NCI-H526 (cell line): ENCODE measurements around the gene DACH1.
"Not testable (repeated sequence)": the region's sequence is repeated elsewhere in the genome, so short reads cannot be mapped to it uniquely, and the experiment has no call there.

Experiments used
- DNase-seq, 2 experiments: peaks; one replicate each; lab custom pipeline; 2025; lab: John Stamatoyannopoulos, UW

The DACH1 gene

DNA sequence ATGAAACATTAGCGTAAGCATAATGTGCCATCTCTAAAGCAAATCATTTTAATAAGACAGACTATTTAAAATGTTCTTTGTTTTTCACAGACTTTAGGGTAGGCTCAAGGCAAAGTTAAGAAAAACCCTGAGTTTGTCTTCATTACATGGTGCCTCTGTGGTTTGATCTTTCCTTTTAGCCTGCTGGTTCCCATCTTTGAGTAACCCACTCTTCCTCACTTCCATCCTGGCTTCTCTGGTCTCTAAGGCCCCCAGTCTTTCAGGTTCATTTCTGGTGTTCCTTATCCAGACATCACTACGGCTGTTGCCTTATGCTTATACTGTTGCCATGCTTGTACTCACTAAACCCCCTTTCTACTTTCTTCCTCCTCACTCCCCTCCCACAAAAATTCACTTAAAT lies 38.4 kb downstream of the DACH1 start:
- DNase-seq = no peak

DNA sequence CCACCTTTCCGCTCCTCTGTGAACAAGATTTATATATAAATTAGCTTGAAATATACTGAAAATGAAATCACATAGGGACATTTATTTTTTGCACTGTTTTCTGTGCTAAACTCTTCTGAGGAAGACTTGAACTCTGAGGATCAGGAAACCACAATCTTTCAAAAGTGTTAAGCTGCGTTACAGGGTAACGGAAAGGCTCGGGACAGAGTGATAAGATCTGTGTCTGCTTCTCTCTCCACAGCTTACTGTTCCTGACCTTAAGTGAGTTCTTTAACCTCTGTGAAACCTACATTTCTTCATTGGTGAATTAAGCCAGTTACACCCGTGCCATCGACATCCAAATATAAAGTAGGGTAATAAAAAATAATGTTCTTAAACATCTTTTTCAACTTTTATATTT lies 38.9 kb downstream of the DACH1 start:
- DNase-seq = no peak

DNA sequence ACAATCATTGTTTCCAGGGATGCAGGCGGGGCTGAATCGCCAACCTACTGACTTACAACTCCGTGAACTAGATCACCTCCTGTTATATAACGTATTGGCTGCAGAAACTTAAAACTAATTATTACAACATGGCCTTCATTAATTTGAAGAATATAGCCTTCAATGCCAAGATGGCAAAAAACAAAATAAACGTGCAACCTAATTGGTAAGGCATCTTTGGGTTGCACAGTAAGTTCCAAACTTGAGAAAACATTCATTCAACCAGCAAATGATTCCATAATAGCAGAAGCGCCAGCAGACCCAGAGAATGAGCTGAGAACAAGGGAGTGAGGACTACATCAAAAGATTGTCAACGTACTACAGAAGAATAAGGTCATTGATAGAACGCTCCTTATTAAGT lies 39.8 kb downstream of the DACH1 start:
- no peak for DNase-seq

DNA sequence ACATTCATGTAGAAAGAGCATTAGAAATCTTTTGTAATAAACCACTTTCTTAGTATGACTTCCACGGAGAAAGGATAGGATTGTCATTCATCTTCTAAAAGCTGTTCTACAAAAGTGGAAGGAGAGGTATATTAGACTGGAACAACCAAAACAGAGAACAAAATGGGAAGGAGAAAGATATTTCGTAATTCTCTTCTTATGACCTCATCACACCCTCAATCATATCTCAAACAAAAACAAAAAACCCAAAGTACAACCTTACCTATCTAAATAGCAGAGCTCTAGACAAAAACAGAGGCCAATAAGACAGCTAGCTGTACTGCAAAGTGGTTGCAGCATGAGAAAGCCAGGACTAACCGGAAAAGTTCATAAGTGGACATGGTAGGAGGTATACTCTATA lies 46.3 kb downstream of the DACH1 start:
- DNase-seq = no peak

DNA sequence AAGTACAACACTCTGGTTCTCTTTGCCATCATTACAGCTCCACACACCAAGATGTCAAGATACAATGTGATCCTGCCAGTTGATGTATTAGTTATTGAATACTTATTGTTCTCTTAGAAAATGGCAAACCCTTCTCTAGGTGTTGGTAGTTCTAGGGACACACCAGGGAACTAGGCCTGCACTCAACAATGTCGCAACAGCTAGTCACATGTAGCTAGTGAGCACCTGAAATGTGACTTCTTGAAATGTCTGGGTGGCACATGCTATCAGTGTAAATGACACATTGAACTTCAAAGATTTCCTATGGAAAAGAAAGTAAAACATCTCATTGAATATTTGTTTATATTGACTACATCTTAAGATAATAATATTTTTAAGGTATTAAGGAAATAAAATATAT lies 49.7 kb downstream of the DACH1 start:
- DNase-seq = no peak

DNA sequence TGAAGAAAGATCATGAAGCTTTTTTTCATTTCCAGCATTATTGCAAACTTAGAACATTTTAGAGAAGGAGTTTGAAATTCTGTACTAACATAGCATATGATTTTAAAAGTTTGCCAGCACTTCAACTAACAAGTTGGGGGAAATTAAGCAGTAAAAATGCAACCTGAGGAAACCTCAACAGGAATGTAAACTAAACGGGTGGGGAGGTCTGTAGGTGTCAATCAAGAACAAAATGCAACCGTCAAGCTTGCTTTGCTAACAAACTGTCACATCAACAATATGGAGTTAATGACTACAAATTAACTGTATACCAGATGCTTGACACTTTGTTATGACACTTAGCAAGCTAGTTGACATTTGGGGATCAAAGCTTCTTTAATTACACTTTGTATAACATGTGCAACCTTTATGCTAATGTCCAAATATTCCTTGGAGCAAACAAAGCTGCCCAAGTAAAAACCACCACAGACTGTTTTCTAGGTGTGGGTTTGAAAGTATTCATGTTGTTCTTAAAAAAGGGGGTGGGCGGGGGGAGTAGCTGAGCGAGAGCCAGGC lies 52.1 kb downstream of the DACH1 start:
- DNase-seq = no peak

DNA sequence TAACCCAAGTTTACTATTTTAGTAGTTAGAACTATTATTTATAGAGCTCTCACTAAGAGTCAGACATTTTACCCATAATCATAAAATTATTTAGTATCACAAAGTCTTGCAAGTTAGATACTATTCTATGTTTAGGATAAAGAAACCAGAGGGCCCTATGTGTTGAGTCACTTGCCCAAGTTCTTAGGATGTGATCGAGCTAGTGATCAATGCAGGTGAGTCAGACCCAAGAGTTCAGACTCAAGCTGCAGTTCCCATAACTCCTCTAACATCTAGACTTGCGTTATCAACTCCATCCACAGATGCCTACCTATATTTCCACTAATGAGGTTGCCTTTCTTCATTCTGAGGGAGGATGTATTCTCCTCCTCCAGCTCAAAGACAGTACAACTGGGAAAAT lies 53.8 kb downstream of the DACH1 start:
- no peak for DNase-seq

DNA sequence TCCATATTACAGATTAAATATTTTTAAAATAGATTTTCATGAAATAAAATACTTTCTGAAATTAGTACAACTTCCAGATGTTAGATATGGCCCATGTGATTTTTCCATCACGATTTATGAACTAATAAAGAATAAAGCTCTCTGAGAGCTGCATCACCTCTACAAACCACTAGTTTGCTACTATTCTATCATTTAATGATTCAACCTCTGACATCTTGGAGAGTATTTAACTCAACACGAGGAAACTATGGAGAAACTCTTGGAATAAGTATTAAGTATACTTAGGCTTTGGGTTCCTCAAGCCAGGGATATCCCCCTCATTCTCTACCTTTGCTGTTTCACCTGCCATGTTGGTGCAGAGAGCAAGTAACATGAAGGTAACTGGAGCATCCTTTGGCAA lies 55.7 kb downstream of the DACH1 start:
- DNase-seq = no peak

DNA sequence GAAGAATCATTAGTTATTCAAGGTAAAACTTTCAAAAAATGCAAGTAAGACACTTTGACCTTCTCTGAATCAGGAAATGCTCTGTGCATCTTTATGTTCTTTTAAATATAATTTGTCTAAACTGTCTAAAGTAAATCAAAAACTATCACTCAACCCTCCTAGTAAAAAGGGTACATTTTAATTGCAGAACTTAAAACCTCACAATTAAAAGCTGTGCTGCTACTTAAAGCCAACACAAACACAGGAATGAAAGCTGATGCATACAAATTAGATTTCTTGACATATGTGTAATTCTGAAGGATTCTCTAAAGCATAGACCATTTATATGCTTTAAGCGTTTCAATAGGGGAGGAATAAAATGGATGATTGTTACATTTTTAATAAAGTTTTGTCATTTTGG lies 58.3 kb downstream of the DACH1 start:
- DNase-seq = no peak

DNA sequence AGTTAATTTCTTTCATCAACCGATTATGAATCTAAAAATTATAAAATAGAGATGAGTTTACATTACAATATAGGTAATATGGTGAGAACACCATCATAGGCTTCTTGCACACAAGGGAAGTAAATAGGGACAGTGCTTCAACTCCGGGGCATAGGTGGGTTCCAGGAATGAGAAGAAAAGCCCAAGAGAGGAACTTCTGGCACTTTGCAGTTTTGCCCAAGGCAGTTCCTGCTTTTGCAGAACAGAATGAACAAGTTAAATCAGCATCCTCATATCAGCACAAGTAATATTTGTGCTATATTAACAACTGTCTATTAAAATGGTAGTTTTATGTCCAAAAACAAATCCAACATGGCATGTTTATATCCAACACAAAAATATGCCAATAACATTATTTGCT lies 60.1 kb downstream of the DACH1 start:
- no peak for DNase-seq

DNA sequence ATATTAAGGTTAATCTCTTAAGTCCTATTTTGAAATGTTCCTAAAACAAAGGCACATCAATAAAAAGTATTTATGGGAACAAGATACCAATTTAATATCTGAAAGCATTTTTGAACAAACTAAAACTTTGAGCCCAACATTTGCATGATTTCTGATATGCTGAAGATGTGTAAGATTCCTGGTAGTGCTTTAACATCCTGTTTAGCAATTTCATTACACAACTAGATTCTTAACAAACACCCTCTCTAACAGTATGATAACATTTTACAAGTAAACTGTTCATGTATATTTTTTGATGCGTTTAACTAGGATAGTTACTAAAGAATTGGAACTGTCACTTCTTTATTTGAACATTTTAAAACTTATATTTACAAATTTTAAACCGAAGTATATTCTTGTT lies 63.9 kb downstream of the DACH1 start:
- DNase-seq = no peak

DNA sequence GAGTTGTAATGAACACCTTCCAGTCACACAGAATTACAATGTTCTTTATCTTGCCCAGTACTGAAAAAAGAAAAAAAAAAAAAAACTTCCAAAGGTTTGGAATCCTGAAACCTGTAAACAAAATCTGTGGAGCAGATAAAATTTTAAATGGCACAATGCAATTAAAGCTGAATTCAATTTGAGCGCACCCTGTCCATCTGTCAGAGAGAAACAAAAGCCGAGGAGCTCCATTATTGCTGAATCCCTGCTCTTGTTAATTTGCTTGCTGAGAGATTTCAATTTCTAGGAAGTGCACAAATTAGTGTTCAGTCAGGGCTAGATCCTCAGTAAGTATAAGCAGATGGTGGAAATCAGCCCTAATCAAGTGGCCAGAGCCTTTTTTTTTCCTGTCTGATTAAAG lies 65.2 kb downstream of the DACH1 start:
- no peak for DNase-seq

DNA sequence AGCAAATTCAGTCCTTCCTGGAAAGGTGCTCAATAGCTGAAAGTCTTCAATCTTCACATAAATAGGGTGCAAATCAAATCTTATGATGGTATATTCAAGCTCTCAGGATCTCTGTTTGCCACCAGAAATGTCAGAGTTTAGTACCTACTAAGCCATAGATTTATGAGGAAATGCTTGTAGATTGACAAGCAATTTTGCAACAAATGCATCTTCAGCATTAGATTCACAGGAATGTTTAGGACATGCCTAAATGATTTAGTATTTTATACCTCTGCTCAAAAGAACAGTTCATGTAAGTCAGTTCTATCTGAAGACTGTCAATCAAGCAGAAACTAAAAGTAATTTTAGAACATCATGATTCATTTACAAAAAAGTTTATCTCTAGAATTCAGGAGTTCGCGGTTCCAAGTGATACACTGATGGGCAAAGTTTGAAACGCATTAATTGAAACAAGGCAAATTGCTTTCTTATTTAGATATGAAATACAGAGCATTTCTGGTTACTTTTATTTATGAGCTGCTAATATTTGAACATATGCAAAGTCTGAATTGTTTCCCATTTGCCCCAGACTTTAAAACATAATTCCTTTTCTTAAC lies 65.7 kb downstream of the DACH1 start:
- no peak for DNase-seq

DNA sequence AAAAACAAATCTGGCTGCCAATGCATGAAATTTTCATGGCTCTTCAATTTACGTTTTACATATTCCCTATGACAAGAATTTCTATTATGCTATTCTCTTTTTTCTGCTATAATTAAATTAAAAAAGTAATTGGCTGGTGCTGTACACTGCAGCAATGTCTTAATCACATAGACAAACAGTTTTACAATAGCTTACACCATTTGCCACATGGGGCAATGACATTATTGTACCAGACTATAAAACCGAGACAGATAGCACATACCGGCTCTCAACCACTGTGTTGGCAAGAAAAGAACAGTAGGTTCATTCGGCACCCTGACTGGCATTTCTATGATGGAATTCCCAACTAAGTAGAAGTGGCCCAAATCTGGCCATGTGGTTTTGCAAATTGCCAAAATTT lies 67.7 kb downstream of the DACH1 start:
- no peak for DNase-seq

DNA sequence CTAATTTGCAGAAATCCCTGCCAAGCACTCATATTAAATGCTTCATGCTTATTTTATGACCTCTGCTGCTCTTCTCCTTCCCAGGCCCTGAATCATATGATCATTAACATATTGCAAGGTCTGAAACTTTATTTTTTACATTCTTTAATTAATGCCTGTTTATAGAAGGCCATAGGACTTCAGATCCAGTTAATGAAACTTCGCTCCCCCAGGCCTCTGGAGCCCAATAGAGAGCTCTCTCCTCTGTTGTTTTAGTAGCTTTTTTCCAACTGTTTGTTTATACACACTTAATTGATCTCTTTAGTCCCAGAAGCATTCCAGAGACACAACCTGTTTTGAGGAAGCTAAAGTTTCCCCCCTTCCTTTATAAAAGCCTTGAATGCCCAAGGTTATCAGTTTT lies 68.3 kb downstream of the DACH1 start:
- no peak for DNase-seq

DNA sequence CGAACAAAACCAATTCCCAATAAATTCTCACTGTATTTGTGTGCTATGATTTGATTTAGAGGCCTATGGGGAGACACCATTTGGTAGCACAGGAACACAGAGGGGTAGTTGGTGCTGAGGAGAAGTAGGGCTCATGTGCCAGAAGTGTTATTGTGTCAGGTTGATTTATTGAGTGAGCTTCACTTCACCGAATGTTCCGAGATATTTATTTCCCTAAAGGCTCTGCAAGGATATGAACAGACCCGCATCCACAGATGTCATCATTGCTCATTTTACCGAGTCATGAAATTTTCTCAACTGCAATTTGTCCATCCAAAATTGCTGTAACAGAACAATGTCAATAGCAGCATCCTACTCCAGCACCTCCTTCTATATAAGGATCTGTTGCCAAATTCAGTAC lies 69.5 kb downstream of the DACH1 start:
- no peak for DNase-seq

DNA sequence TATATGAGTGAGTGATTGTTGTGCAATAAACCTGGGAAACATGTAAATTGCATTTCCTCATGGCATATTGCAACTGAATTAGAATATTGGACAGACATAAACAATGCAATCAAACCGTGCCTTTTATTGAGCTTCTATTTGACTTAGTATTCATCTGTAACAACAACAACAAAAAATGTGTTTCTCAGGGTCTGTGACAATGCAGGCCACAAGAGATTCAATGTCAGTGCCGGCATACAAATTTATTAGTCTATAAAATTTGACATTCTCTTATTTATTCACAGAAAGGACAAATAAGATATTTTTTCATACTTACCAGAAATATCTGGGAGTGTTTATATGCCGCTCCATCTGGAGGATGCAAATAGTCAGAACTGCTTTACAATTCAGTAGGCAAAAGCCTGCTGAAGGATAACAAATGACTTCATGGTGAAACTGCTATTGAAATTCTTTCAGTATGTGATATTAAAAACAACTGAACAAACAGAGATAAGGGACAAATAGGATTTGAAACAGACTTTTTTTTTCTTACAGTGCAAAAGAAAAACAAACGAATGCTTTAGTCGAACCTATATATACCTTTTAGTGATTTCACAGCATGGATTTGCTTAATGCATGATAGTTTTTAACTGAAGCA lies 77.2 kb downstream of the DACH1 start:
- DNase-seq = peak; percentile 41 to 69

DNA sequence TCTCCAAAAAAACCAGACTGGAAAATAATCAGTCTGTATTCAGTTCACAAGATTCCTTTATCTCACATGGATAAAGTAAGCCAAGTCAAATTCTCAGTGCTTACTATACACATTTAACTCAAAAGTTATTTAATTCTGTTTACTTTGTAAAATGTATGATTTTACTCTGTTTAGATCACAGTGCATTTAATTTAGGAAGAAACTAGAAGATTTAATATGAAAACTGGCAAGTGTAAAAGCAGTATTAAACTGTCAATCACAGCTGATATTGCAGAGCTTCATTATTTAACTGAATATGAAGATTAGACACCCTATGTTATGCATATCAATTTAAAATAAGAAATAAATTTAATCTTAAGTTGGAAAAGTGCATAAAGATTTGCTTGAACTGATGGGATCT lies 78.0 kb downstream of the DACH1 start:
- DNase-seq = no peak

DNA sequence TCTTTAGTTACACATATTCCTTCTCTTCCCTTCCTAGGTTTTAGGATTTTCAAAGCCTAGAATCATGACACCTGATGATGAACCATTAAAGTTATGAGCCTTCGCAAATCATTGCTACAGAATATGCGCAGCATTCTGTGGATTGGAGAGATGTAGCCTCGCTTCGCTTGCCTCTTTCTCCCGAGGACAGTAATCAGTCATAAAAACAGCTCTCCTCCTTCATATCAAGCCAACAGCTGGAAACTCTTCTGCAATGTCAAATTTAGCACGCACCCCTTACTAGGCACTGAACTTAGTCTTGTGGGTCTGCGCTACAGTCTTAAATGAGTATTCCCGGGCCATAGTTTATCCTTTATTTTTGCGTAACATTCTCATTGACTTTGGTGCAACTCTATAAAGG lies 79.6 kb downstream of the DACH1 start:
- DNase-seq = no peak

DNA sequence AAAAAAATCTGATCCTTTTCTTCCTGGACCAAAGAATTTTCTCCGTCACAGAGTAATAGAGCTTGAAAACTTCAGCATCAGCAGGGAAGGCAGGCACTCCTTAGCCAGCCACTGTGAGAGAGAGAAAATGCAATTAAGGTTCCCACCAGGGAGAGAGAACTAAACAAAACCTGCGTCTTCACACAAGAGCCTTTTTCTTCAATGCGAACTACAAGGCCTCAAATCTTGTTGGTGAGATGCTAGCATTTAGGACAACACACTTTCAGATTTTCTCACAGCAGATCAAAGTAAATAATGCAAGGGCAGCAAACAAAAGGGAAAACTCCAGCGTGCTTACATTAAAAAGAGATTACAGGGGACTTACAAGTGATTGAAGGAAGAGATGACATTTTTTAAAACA lies 80.1 kb downstream of the DACH1 start:
- DNase-seq = no peak

DNA sequence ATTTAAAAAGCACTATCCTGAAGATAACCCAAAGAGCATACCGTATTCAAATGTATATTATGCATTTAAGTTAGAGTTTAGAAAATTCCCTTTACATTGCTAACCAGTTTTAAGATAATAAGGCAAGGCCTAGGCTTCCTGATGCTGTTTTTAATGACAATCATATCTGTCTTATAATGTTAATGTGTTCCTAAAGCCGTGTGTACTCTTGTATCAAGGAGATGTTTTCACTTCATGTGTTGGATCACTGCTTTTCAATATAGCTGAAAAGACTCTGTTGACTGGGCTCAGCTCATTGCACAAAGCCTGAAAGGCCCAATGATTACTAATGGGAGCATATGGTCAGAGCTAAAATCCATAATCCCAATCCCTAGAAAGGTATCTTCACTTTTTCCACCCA lies 81.6 kb downstream of the DACH1 start:
- DNase-seq = no peak

DNA sequence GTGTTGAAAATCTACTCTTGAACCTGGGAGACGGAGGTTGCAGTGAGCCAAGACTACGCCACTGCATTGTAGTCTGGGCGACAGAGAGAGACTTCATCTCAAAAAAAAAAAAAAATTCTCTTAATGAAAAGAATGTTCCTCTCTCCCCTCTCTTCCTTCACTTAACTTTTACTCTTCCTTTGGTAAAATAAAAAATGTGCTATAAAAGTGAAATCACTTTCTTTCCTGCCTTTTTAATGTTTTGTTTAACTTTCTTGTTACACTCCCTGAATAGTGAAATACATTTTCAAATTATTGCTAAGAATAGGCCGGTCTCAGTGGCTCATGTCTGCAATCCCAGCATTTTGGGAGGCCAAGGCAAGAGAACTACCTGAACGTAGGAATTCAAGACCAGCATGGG lies 86.5 kb downstream of the DACH1 start:
- DNase-seq = no peak

DNA sequence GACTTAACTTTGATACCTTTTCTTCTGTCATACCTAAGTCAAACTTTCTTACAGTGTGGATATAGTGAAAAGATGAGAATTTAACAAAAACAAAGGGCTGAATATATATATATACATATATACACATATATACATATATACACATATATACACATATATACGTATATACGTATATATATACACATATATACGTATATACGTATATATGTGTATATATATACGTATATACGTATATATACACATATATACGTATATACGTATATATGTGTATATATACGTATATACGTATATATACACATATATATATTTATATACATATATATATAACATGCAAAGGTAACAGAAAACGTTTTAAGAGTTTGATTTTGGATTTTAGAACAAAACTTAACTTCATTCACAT lies 88.0 kb downstream of the DACH1 start:
- DNase-seq = not testable (repeated sequence)

DNA sequence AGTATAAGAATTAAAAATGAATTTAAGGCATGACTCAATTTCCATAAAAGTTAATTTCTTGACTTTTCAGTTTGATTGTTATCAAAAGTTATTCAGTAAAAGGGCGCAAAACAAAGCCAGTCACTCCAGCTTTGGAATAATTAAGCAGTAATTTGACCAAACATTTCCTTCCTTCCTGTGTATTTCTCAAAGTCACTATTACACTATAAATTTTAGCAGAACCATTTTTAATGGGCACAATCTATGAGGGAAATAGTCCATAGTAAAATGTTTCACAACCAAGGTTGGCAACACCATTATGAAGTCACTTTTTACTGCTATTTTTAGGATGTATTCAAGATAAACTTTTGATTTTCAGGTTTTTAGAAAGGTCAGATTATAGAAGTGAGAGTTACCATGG lies 91.0 kb downstream of the DACH1 start:
- no peak for DNase-seq
